Glutamatergic neuron (in vitro differentiated cells): ENCODE results near the gene CYP1A1. TPM values are rescaled to one million over a fixed set of nuclear protein-coding genes. Genes with fewer than 3 reads are reported as not detected.
"Not testable (repeated sequence)": the region's sequence is repeated elsewhere in the genome, so short reads cannot be mapped to it uniquely, and the experiment has no call there.

ENCODE experiments used
- DNase-seq: peaks from one replicate; pipeline ENCODE4 v3.0.0; 2022
- H3K27ac Mint-ChIP-seq: one replicate; pipeline ENCODE4 v1.8.0; 2020; ENCODE audit warnings: mild to moderate bottlenecking, mixed read lengths, inconsistent platforms; ENCODE audit not compliant: unreplicated experiment
- H3K27me3 Mint-ChIP-seq: one replicate; pipeline ENCODE4 v1.8.0; 2020; ENCODE audit warnings: mild to moderate bottlenecking, moderate library complexity, mixed read lengths, inconsistent platforms; ENCODE audit not compliant: unreplicated experiment
- H3K36me3 Mint-ChIP-seq: one replicate; pipeline ENCODE4 v1.8.0; 2020; ENCODE audit warnings: mild to moderate bottlenecking, mixed read lengths, inconsistent platforms; ENCODE audit not compliant: unreplicated experiment
- H3K4me1 Mint-ChIP-seq: one replicate; pipeline ENCODE4 v1.8.0; 2020; ENCODE audit warnings: mild to moderate bottlenecking, low read depth, mixed read lengths, inconsistent platforms; ENCODE audit not compliant: unreplicated experiment
- H3K4me3 Mint-ChIP-seq: one replicate; pipeline ENCODE4 v1.8.0; 2020; ENCODE audit warnings: mild to moderate bottlenecking, mixed read lengths, inconsistent platforms; ENCODE audit not compliant: unreplicated experiment
- H3K9me3 Mint-ChIP-seq: one replicate; pipeline ENCODE4 v1.8.0; 2020; ENCODE audit warnings: mild to moderate bottlenecking, moderate library complexity, mixed read lengths, inconsistent platforms; ENCODE audit not compliant: unreplicated experiment
- total RNA-seq: library from RNA; stranded (reverse); fragmentation: NEBNext Ultra II Directional; extraction: Animal tissue kit (Norgen Biotek cat#: 25700); gene quantifications from one replicate; pipeline ENCODE4 v1.2.1, GENCODE V29; 2021; ENCODE audit not compliant: unreplicated experiment
- TF ChIP-seq, protein P1 (sequence below): fragments of 200-600 bp; sonication (generic); IDR thresholded peaks from one replicate; pipeline ENCODE4 v1.5.0; 2021; ENCODE audit not compliant: partially characterized antibody, unreplicated experiment

Gene CYP1A1
- total RNA-seq, 1 donor from 2014 or later = 0.27 TPM

DNA sequence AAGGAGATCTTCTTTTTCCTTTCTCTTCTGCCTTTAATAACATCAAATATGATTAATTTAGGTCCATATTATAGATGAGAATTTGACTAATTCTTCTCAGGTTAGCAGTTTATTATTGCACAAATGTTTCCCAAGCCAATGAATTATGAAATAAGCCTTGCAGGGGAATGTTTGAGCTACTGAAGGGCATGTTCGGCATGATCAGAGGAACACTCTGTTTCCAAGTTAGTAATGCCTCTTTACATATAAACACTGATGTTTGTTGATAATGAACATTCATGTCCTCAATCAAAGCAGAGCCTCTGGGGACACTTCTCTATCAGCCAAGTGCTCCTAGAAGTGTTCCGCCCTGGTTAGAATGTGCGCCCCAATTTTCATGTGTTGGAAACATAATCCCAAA is 10.0 kb upstream of the CYP1A1 start:
- peaks cover 5% of the 10 kb centered on the region for H3K27me3 Mint-ChIP-seq
- TF ChIP-seq, protein P1, sequence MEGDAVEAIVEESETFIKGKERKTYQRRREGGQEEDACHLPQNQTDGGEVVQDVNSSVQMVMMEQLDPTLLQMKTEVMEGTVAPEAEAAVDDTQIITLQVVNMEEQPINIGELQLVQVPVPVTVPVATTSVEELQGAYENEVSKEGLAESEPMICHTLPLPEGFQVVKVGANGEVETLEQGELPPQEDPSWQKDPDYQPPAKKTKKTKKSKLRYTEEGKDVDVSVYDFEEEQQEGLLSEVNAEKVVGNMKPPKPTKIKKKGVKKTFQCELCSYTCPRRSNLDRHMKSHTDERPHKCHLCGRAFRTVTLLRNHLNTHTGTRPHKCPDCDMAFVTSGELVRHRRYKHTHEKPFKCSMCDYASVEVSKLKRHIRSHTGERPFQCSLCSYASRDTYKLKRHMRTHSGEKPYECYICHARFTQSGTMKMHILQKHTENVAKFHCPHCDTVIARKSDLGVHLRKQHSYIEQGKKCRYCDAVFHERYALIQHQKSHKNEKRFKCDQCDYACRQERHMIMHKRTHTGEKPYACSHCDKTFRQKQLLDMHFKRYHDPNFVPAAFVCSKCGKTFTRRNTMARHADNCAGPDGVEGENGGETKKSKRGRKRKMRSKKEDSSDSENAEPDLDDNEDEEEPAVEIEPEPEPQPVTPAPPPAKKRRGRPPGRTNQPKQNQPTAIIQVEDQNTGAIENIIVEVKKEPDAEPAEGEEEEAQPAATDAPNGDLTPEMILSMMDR = no peak
- no peak overlapping the region for H3K4me3 Mint-ChIP-seq
- DNase-seq = no peak
- no peaks in the 10 kb centered on the region for H3K36me3 Mint-ChIP-seq
- H3K9me3 Mint-ChIP-seq = peaks cover 8% of the 10 kb centered on the region
- H3K4me1 Mint-ChIP-seq = no peaks in the 10 kb centered on the region
- no peak overlapping the region for H3K27ac Mint-ChIP-seq

DNA sequence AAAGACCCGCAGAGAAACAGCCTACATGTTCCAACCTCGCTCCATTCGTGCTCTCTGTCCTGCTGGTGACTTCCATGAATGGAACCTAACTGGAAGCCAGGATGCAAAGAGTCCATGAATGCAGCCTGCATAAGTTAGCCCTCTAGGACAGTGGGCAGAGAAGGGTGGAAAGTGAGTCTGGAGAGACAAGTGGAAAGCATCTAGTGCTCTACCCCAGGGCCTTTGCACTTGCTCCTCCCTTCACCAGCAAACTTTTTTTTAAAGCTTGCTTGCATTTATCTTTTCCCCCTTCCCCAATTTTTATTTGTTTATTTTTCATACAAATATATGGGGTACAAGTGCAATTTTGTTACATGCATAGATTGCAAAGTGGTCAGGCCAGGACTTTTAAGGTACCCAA is 7.9 kb upstream of the CYP1A1 start:
- Mint-ChIP-seq H3K27ac (no peak overlapping the region), H3K4me1 (peaks cover 3% of the 10 kb centered on the region), H3K9me3 (peaks cover 8% of the 10 kb centered on the region), H3K36me3 (peaks cover 6% of the 10 kb centered on the region), H3K27me3 (peaks cover 5% of the 10 kb centered on the region), H3K4me3 (no peak overlapping the region)
- DNase-seq = no peak
- TF ChIP-seq, protein P1 = no peak

DNA sequence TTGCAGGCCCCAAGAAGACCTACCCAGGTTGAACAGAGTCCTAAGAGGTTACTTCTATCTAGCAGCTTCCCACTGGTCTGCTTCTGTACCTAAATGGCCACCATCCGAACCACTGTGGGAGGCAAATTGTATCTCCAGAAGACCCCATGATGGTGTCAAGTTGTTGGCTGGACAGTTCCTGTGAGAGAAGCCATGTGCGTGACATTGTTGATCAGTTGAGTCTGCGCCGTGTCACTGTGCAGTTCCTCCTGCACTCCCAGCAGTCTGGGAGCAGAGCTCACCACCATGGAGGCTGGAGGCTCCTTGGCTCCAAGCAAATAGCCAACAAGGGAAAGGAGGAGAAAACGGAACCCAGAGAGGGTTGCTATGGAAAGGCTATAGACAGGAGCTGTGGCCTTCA is 7.5 kb upstream of the CYP1A1 start:
- peaks cover 3% of the 10 kb centered on the region for H3K4me1 Mint-ChIP-seq
- peaks cover 8% of the 10 kb centered on the region for H3K9me3 Mint-ChIP-seq
- H3K36me3 Mint-ChIP-seq = peaks cover 6% of the 10 kb centered on the region
- TF ChIP-seq, protein P1 = no peak
- DNase-seq = no peak
- no peak overlapping the region for H3K27ac Mint-ChIP-seq
- H3K27me3 Mint-ChIP-seq = peaks cover 5% of the 10 kb centered on the region
- H3K4me3 Mint-ChIP-seq = no peak overlapping the region

DNA sequence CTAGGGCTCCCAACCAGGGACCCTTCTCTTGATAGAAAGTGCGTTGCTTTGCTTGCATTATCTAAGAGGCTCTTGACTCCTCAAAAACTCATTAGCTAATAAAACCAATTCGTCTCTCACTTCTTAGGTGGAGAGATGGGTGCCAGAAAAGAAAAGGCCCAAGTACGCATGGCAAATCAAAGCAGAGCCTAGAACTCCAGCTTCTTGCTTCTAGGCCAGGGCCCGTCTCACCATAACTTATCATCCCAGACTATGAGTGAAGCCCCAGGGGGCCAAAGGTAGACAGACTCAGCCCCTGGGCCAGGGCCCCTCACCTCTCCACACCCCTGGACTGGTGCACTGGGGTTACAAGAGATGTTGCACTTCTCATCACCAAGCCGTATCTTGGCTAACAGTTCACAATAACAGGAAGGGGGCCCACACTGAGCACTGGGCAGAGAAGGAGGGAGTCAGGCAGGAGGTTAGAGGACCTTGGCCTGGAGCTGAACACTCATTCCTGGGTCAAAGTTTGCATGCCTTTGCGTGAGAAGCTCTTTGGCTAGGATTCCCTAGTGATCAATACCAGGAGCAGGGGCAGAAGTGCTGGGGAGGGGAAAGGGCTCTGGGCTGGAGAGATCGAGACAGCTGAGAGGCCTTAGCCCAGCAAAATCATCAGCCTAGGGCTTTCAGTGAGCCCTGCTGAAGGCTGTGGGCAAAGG is 5.4 kb upstream of the CYP1A1 start:
- TF ChIP-seq, protein P1 = no peak
- peaks cover 11% of the 10 kb centered on the region for H3K36me3 Mint-ChIP-seq
- H3K9me3 Mint-ChIP-seq = peaks cover 11% of the 10 kb centered on the region
- no peak for DNase-seq
- peaks cover 8% of the 10 kb centered on the region for H3K4me1 Mint-ChIP-seq
- no peak overlapping the region for H3K27ac Mint-ChIP-seq
- H3K4me3 Mint-ChIP-seq = no peak overlapping the region
- peaks cover 10% of the 10 kb centered on the region for H3K27me3 Mint-ChIP-seq

DNA sequence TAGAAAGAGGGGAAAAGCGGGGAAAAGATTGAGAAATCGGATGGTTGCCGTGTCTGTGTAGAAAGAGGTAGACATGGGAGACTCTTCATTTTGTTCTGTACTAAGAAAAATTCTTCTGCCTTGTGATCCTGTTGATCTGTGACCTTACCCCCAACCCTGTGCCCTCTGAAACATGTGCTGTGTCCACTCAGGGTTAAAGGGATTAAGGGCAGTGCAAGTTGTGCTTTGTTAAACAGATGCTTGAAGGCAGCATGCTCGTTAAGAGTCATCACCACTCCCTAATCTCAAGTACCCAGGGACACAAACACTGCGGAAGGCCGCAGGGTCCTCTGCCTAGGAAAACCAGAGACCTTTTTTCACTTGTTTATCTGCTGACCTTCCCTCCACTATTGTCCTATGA is 4.0 kb upstream of the CYP1A1 start:
- Mint-ChIP-seq H3K36me3 (peaks cover 11% of the 10 kb centered on the region), H3K9me3 (peaks cover 10% of the 10 kb centered on the region), H3K27me3 (peaks cover 12% of the 10 kb centered on the region)
- H3K4me3 Mint-ChIP-seq, H3K27ac Mint-ChIP-seq, DNase-seq, H3K4me1 Mint-ChIP-seq: not testable (repeated sequence)

DNA sequence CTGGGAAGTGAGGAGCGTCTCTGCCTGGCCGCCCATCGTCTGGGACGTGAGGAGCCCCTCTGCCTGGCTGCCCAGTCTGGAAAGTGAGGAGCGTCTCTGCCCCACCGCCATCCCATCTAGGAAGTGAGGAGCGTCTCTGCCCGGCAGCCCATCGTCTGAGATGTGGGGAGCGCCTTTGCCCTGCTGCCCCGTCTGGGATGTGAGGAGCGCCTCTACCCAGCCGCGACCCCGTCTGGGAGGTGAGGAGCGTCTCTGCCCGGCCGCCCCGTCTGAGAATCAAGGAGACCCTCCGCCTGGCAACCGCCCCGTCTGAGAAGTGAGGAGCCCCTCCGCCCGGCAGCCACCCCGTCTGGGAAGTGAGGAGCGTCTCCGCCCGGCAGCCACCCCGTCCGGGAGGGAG is 3.4 kb upstream of the CYP1A1 start:
- not testable (repeated sequence) for H3K27ac Mint-ChIP-seq, DNase-seq, H3K9me3 Mint-ChIP-seq, H3K4me3 Mint-ChIP-seq
- peaks cover 11% of the 10 kb centered on the region for H3K36me3 Mint-ChIP-seq
- peaks cover 12% of the 10 kb centered on the region for H3K27me3 Mint-ChIP-seq
- H3K4me1 Mint-ChIP-seq = peaks cover 11% of the 10 kb centered on the region
